ENCODE measurements around the gene BPIFB1.

BPIFB1 gene

GRCh38 chr20:33282991-33283555 is at the start of gene BPIFB1:
Gene BPIFB1, plus strand, starts transcription at chr20:33283214. Its CDS starts 2,860 bp downstream, at chr20:33286074.
- no peak for DNase-seq (ENCODE audit: low spot score)

GRCh38 chr20:33234050-33234449 is 49.0 kb upstream of the BPIFB1 start:
- DNase-seq (ENCODE audit: low spot score) = no peak

GRCh38 chr20:33235696-33236095 is 47.3 kb upstream of the BPIFB1 start, which contains the start of gene BPIFA1:
Gene BPIFA1, plus strand, starts transcription at chr20:33235996. Its CDS starts 1,716 bp downstream, at chr20:33237712.
- DNase-seq (ENCODE audit: low spot score) = no peak

GRCh38 chr20:33236351-33236750 is 46.7 kb upstream of the BPIFB1 start:
- no peak for DNase-seq (ENCODE audit: low spot score)

- no peak for DNase-seq (ENCODE audit: low spot score)
These were observed 45.0 kb upstream of the BPIFB1 start for GRCh38 chr20:33237989-33238388.

GRCh38 chr20:33239418-33239817 is 43.6 kb upstream of the BPIFB1 start:
- no peak for DNase-seq (ENCODE audit: low spot score)

GRCh38 chr20:33239979-33240736 is 42.9 kb upstream of the BPIFB1 start:
- no peak for DNase-seq (ENCODE audit: low spot score)

- no peak for DNase-seq (ENCODE audit: low spot score)
These were observed 42.1 kb upstream of the BPIFB1 start for GRCh38 chr20:33240923-33241322.

GRCh38 chr20:33242319-33243100 is 40.5 kb upstream of the BPIFB1 start:
- DNase-seq (ENCODE audit: low spot score) = no peak

- no peak for DNase-seq (ENCODE audit: low spot score)
These were observed 36.9 kb upstream of the BPIFB1 start for GRCh38 chr20:33246077-33246476.

GRCh38 chr20:33249456-33249855 is 33.6 kb upstream of the BPIFB1 start:
- no peak for DNase-seq (ENCODE audit: low spot score)

- DNase-seq (ENCODE audit: low spot score) = no peak
These were observed 32.3 kb upstream of the BPIFB1 start for GRCh38 chr20:33250666-33251065.

GRCh38 chr20:33251496-33251895 is 31.5 kb upstream of the BPIFB1 start:
- no peak for DNase-seq (ENCODE audit: low spot score)

- DNase-seq (ENCODE audit: low spot score) = no peak
These were observed 30.6 kb upstream of the BPIFB1 start for GRCh38 chr20:33252460-33252859.

GRCh38 chr20:33255005-33255404 is 28.0 kb upstream of the BPIFB1 start:
- no peak for DNase-seq (ENCODE audit: low spot score)

GRCh38 chr20:33257237-33257636 is 25.8 kb upstream of the BPIFB1 start:
- DNase-seq (ENCODE audit: low spot score) = no peak

- DNase-seq (ENCODE audit: low spot score) = no peak
These were observed 23.6 kb upstream of the BPIFB1 start for GRCh38 chr20:33259371-33259770.

GRCh38 chr20:33261465-33261864 is 21.5 kb upstream of the BPIFB1 start:
- no peak for DNase-seq (ENCODE audit: low spot score)

- no peak for DNase-seq (ENCODE audit: low spot score)
These were observed 20.4 kb upstream of the BPIFB1 start for GRCh38 chr20:33262658-33263065.

GRCh38 chr20:33263784-33264183 is 19.2 kb upstream of the BPIFB1 start:
- DNase-seq (ENCODE audit: low spot score) = no peak

- no peak for DNase-seq (ENCODE audit: low spot score)
These were observed 15.3 kb upstream of the BPIFB1 start for GRCh38 chr20:33267701-33268100.

- no peak for DNase-seq (ENCODE audit: low spot score)
These were observed 10.7 kb upstream of the BPIFB1 start for GRCh38 chr20:33272155-33272873.

Measured in HuH-7.5 (cell line).